OCI-LY3 (cell line): ENCODE results near the gene GCNT4.
"Not testable (repeated sequence)": the region's sequence is repeated elsewhere in the genome, so short reads cannot be mapped to it uniquely, and the experiment has no call there.

ENCODE experiments used
- H2AFZ ChIP-seq: fragments of 200-600, 300-600 bp; shearing (Covaris generic); 2 replicates; pipeline ENCODE4 v1.6.0; 2014; ENCODE audit warnings: antibody characterized with exemption, low read depth, low read length
- H3K27ac ChIP-seq: fragments of 200-600, 300-600 bp; sonication (generic); 2 replicates; pipeline ENCODE4 v1.5.1; 2014; ENCODE audit warnings: mild to moderate bottlenecking, low read length, moderate library complexity, mixed read lengths
- H3K27me3 ChIP-seq: fragments of 200-600, 300-600 bp; sonication (generic); 2 replicates; pipeline ENCODE4 v1.6.1; 2014; ENCODE audit warnings: low read depth, low read length, mixed read lengths
- H3K36me3 ChIP-seq: fragments of 200-600, 300-600 bp; sonication (generic); replicated peaks from 2 replicates; pipeline ENCODE3; 2014; ENCODE audit warnings: low read depth, low read length, mixed read lengths
- H3K4me1 ChIP-seq: fragments of 300-600, 200-600 bp; sonication (generic); 2 replicates; pipeline ENCODE4 v1.6.1; 2014; ENCODE audit warnings: low read length, mixed read lengths
- H3K4me2 ChIP-seq: fragments of 200-600, 300-600 bp; sonication (generic); 2 replicates; pipeline ENCODE4 v1.6.1; 2014; ENCODE audit warnings: low read length, mixed read lengths
- H3K4me3 ChIP-seq: fragments of 300-600, 200-600 bp; sonication (generic); 2 replicates; pipeline ENCODE4 v1.5.1; 2014; ENCODE audit warnings: antibody characterized with exemption, mild to moderate bottlenecking, low read length, moderate library complexity
- H3K79me2 ChIP-seq: fragments of 300-600, 200-600 bp; shearing (Covaris generic); 2 replicates; pipeline ENCODE4 v1.6.1; 2014; ENCODE audit warnings: mild to moderate bottlenecking, low read length, mixed read lengths
- H3K9ac ChIP-seq: fragments of 300-600, 200-600 bp; shearing (Covaris generic); 2 replicates; pipeline ENCODE4 v1.6.0; 2014; ENCODE audit warnings: mild to moderate bottlenecking, low read length, moderate library complexity
- H3K9me3 ChIP-seq: fragments of 200-600, 300-600 bp; shearing (Covaris generic); 2 replicates; pipeline ENCODE4 v1.6.1; 2014; ENCODE audit warnings: low read length, mixed read lengths; ENCODE audit not compliant: insufficient read depth
- H4K20me1 ChIP-seq: fragments of 200-600, 300-600 bp; sonication (generic); 2 replicates; pipeline ENCODE4 v1.6.1; 2016; ENCODE audit warnings: low read length, mixed read lengths; ENCODE audit not compliant: insufficient read depth
- EZH2phosphoT487 ChIP-seq: fragments of 200-600 bp; shearing (Covaris generic); IDR thresholded peaks from 2 replicates; pipeline ENCODE4 v1.6.1; 2018; ENCODE audit warnings: antibody characterized with exemption, mixed run types, low read depth
- TF ChIP-seq, protein P1 (sequence below): fragments of 200-600, 300-600 bp; sonication (generic); IDR thresholded peaks from 2 replicates; pipeline ENCODE4 v1.5.1; 2014; ENCODE audit warnings: antibody characterized with exemption, low read length, low read depth

The GCNT4 gene, protein sequence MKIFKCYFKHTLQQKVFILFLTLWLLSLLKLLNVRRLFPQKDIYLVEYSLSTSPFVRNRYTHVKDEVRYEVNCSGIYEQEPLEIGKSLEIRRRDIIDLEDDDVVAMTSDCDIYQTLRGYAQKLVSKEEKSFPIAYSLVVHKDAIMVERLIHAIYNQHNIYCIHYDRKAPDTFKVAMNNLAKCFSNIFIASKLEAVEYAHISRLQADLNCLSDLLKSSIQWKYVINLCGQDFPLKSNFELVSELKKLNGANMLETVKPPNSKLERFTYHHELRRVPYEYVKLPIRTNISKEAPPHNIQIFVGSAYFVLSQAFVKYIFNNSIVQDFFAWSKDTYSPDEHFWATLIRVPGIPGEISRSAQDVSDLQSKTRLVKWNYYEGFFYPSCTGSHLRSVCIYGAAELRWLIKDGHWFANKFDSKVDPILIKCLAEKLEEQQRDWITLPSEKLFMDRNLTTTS

DNA sequence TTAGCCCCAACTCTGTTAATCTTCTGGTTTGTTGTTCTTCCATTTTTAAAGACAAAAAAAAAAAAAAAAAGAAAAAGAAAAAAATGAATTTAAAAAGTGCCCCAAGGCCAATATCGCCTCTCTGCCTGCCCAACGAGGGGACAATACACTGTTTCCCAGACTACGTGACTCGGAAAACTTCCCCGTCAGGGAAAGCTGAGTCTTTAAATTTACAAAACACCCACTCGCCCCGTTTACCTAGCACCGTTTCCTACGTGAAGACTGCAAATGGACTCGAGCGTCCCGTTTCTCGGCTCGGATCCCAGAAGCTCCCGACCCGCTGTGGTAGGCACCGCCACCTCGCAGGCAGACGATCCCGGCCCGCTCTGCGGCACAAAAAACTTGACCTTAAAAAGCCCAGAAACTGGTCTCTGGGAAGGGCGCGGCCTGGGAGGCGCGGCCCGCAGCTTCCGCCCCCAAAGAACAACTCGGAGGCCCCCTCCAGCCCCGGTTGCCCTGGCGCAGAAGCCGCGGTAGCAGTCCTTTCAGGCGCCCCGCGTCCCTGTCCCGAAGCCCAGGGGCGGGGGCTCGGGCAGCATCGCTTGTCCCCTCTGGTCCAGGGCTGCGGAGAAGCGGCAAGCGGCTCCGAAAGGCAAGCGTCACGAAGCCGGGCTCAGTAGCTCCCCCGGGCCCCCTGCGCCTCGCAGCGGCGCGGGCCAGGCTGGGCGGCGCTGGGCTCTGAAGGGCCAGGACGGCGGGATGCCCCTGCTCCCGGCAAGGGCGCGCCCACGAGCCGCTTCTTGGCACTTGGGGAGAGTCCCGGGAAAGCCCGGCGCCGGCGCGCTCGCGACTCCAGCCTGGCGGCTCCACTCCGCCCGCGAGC, at the start of gene GCNT4:
Gene GCNT4, minus strand, starts transcription at position 367 of the 862 bp plus-strand sequence. CDS start 22,521 bp downstream, outside the sequence.
- Histone ChIP-seq H3K36me3 (no peaks in the 10 kb centered on the region), H3K27ac (0 out of 2 replicates have a peak within 1 kb of the TSS, but pooled peaks have one; percentile 18), H2AFZ (peak within 1 kb of the TSS; percentile 98), H4K20me1 (no peaks in the 10 kb centered on the region), H3K9me3 (no peaks in the 10 kb centered on the region), H3K9ac (peak within 1 kb of the TSS; percentile 79), H3K4me1 (peaks cover 34% of the 10 kb centered on the region), H3K27me3 (no peaks in the 10 kb centered on the region), H3K4me3 (peak within 1 kb of the TSS; percentile 81), H3K79me2 (no peaks in the 10 kb centered on the region), H3K4me2 (peak within 1 kb of the TSS; percentile 67)
- TF ChIP-seq EZH2phosphoT487: no peak
- TF ChIP-seq, protein P1, sequence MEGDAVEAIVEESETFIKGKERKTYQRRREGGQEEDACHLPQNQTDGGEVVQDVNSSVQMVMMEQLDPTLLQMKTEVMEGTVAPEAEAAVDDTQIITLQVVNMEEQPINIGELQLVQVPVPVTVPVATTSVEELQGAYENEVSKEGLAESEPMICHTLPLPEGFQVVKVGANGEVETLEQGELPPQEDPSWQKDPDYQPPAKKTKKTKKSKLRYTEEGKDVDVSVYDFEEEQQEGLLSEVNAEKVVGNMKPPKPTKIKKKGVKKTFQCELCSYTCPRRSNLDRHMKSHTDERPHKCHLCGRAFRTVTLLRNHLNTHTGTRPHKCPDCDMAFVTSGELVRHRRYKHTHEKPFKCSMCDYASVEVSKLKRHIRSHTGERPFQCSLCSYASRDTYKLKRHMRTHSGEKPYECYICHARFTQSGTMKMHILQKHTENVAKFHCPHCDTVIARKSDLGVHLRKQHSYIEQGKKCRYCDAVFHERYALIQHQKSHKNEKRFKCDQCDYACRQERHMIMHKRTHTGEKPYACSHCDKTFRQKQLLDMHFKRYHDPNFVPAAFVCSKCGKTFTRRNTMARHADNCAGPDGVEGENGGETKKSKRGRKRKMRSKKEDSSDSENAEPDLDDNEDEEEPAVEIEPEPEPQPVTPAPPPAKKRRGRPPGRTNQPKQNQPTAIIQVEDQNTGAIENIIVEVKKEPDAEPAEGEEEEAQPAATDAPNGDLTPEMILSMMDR: no peak

DNA sequence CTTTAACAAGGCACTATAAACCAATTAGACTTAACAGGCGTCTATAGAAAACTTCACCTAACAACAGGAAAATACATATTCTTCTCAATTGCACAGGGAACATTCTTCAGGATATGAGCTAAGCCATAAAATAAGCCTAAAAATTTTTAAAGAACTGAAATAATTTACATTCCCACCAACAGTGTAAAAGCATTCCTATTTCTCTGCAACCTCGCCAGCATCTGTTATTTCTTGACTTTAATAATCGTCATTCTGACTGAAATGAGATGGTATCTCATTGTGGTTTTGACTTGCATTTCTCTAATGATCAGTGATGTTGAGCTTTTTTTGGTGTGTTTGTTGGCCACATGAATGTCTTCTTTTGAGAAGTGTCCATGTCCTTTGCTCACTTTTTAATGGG, 43.6 kb upstream of the GCNT4 start:
- H3K4me1 ChIP-seq, H3K27ac ChIP-seq: not testable (repeated sequence)

DNA sequence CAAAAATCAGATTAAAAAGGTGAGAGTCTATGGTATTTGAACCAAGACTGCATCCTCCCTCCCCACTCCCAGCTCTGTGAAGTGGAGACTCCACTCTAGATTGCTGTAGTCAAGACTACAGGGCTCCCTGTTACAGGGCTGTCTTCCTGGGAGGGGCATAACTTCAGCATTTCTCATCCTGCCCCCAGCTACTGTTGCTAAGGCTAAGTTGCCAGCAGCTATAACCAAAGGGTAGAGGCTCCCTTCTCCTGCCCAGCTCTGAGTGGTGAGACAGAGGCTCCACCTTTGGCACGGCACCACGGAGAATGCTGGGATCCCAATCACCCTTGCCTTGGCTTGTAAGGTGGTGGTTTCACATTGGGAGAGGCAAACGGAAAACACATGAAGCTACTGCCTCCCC, 39.2 kb upstream of the GCNT4 start:
- H4K20me1 ChIP-seq: no peaks in the 10 kb centered on the region
- no peak overlapping the region for H3K4me3 ChIP-seq
- peaks cover 9% of the 10 kb centered on the region for H3K4me1 ChIP-seq
- H3K9me3 ChIP-seq: no peaks in the 10 kb centered on the region
- no peak overlapping the region for H3K9ac ChIP-seq
- no peak overlapping the region for H3K4me2 ChIP-seq
- TF ChIP-seq, protein P1: no peak
- no peak for TF ChIP-seq EZH2phosphoT487
- no peaks in the 10 kb centered on the region for H3K36me3 ChIP-seq
- H3K79me2 ChIP-seq: no peaks in the 10 kb centered on the region
- H3K27ac ChIP-seq: no peak overlapping the region
- no peak overlapping the region for H2AFZ ChIP-seq
- peaks cover 38% of the 10 kb centered on the region for H3K27me3 ChIP-seq

More for the DNA sequence above, 43.6 kb upstream of the GCNT4 start:
- not testable (repeated sequence) for H3K9ac ChIP-seq, H3K79me2 ChIP-seq, H3K4me3 ChIP-seq, H3K9me3 ChIP-seq, H3K36me3 ChIP-seq, H4K20me1 ChIP-seq, H3K27me3 ChIP-seq, H3K4me2 ChIP-seq, H2AFZ ChIP-seq

DNA sequence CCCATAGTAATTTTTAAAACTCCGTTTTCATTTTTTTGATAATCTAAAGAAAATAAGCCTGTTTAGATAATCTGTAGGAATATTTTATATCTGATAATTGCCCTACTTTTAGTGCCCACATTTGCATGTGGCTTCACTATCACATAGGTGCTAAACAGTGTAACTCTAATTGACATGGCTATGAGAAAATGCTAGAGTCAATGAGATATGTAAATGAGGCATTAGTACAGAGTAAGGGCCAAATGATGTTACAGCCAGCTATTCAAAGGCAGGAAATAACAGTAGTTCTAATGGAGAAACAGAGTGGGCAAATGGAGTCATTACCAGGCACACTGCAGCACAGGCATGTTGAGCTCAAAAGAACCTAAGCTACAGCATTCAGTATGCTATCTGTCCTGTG, 37.3 kb upstream of the GCNT4 start:
- Histone ChIP-seq H3K4me3 (no peak overlapping the region), H3K4me2 (no peak overlapping the region), H3K4me1 (peaks cover 12% of the 10 kb centered on the region), H3K36me3 (no peaks in the 10 kb centered on the region), H2AFZ (no peak overlapping the region), H3K9ac (no peak overlapping the region), H4K20me1 (no peaks in the 10 kb centered on the region), H3K9me3 (no peaks in the 10 kb centered on the region), H3K27me3 (peaks cover 46% of the 10 kb centered on the region), H3K27ac (no peak overlapping the region), H3K79me2 (no peaks in the 10 kb centered on the region)
- TF ChIP-seq, protein P1: no peak
- no peak for TF ChIP-seq EZH2phosphoT487
